Kidney (tissue), 14 donors: ENCODE measurements around the gene TAF3. TPM values are rescaled to one million over a fixed set of nuclear protein-coding genes. Genes with fewer than 3 reads are reported as not detected.
A peak's percentile ranks its signal among the peaks of the same experiment; 100 is the strongest.
"Not testable (repeated sequence)": the region's sequence is repeated elsewhere in the genome, so short reads cannot be mapped to it uniquely, and the experiment has no call there.

Experiments
- DNase-seq, 5 donors: peaks; one replicate each; pipeline ENCODE4 v3.0.0-alpha.2; 2013 to 2020
- FAIRE-seq: peaks from 2 replicates; lab custom pipeline; 2012; peaks lifted over from hg19 to GRCh38; lab: Jason Lieb, UNC
- H3K27ac ChIP-seq, 2 donors: one replicate each; pipeline ENCODE4 v1.7.0; 2013; ENCODE audit warnings: low read depth in 2 of 2, low read length in 2 of 2, inconsistent platforms in 1 of 2
- H3K27me3 ChIP-seq: one replicate; pipeline ENCODE4 v1.7.1; 2013; ENCODE audit warnings: low read length, inconsistent platforms; ENCODE audit not compliant: control insufficient read depth, insufficient read depth
- H3K36me3 ChIP-seq, 3 donors: one replicate each; pipeline versions ENCODE4 v1.7.0 to v1.7.1; 2013; ENCODE audit warnings: low read length in 3 of 3, control low read depth in 1 of 3, inconsistent platforms in 1 of 3; ENCODE audit not compliant: insufficient read depth in 3 of 3, control insufficient read depth in 2 of 3
- H3K4me1 ChIP-seq, 3 donors: one replicate each; pipeline versions ENCODE4 v1.7.0 to v1.7.1; 2013; ENCODE audit warnings: low read length in 3 of 3, inconsistent platforms in 1 of 3, low read depth in 1 of 3; ENCODE audit not compliant: control insufficient read depth in 2 of 3, insufficient read depth in 2 of 3
- H3K4me3 ChIP-seq, 3 donors: one replicate each; pipeline versions ENCODE4 v1.7.0 to v1.8.1; 2013; ENCODE audit warnings: low read length in 3 of 3, control low read depth in 1 of 3, inconsistent platforms in 1 of 3
- H3K9ac ChIP-seq, 3 donors: one replicate each; pipeline versions ENCODE4 v1.7.0 to v1.7.1; 2013; ENCODE audit warnings: low read length in 3 of 3, control low read depth in 1 of 3, inconsistent platforms in 1 of 3
- H3K9me3 ChIP-seq, 3 donors: one replicate each; pipeline versions ENCODE4 v1.7.0 to v1.7.1; 2013; ENCODE audit warnings: low read length in 3 of 3, control low read depth in 1 of 3, inconsistent platforms in 1 of 3; ENCODE audit not compliant: control insufficient read depth in 2 of 3, insufficient read depth in 1 of 3
- CTCF ChIP-seq: IDR thresholded peaks from 3 replicates; pipeline ENCODE4 v1.5.1; 2012; ENCODE audit warnings: mild to moderate bottlenecking, moderate library complexity, borderline replicate concordance; ENCODE audit not compliant: insufficient read depth; ENCODE audit errors: extremely low read depth
- intact Hi-C: fragments of 100-400 bp; cut with DNase I; formaldehyde crosslinking; loops from one replicate; pipeline ENCODE4 v1.11.1; 2022
- polyA plus RNA-seq: library from polyadenylated mRNA; stranded (reverse); fragments of 350-450 nt; fragmentation: Illumina TruSeq; extraction: RNeasy Lipid Tissue Mini Kit (QIAGEN cat#74804); gene quantifications from one replicate; pipeline ENCODE4 v1.2.3, GENCODE V29; 2014; ENCODE audit warnings: low read depth, low replicate concordance; ENCODE audit not compliant: insufficient read depth
- total RNA-seq: library from RNA; stranded (reverse); fragmentation: NEBNext Ultra II Directional; extraction: Animal tissue kit (Norgen Biotek cat#: 25700); gene quantifications from one replicate; pipeline ENCODE4 v1.2.1, GENCODE V29; 2021
- donor health status: control.
- donor health status: control.
- donor health status: control.
- donor health status: control.
- donor health status: control.
- donor health status: DM: yes; HTN: yes; CAD: no.
- donor health status: Normal renal cell carcinoma (clear cell type).

The TAF3 gene
- total and polyA plus RNA-seq, 2 donors from 2014 or later = 4.0 to 8.7 TPM

- H3K9ac ChIP-seq = no peak overlapping the region
- intact Hi-C loops = no loop called here
- no peaks in the 10 kb centered on the region for H3K9me3 ChIP-seq
- TF ChIP-seq CTCF = no peak
- no peaks in the 10 kb centered on the region for H3K27me3 ChIP-seq
- H3K4me1 ChIP-seq = peaks cover 0 to 3% (median 3%) of the 10 kb centered on the region in 3 donors
- no peak for DNase-seq
- no peak overlapping the region for H3K27ac ChIP-seq
- no peak overlapping the region for H3K4me3 ChIP-seq
- no peak for FAIRE-seq
- H3K36me3 ChIP-seq = peaks cover 0 to 21% (median 18%) of the 10 kb centered on the region in 3 donors
Measured at GRCh38 chr10:7776777-7777176, 41.5 kb upstream of the TAF3 start.

- H3K4me3 ChIP-seq, intact Hi-C loops, H3K27me3 ChIP-seq, H3K27ac ChIP-seq, DNase-seq, H3K9me3 ChIP-seq, H3K9ac ChIP-seq, H3K4me1 ChIP-seq, FAIRE-seq: not testable (repeated sequence)
- H3K36me3 ChIP-seq = peaks cover 0 to 18% (median 11%) of the 10 kb centered on the region in 3 donors
Measured at GRCh38 chr10:7782194-7782593, 36.1 kb upstream of the TAF3 start.

GRCh38 chr10:7786430-7786829 is 31.9 kb upstream of the TAF3 start:
- Histone ChIP-seq H3K27me3 (no peaks in the 10 kb centered on the region), H3K9me3 (no peaks in the 10 kb centered on the region), H3K27ac (no peak overlapping the region), H3K4me3 (peak overlapping the region in 2 of 3 donors; percentile 95 to 98), H3K4me1 (peaks cover 0 to 15% (median 5%) of the 10 kb centered on the region in 3 donors), H3K36me3 (no peaks in the 10 kb centered on the region), H3K9ac (peak overlapping the region in 1 of 3 donors; percentile 44)
- DNase-seq = no peak
- no peak for FAIRE-seq
- intact Hi-C loops = no loop called here
- no peak for TF ChIP-seq CTCF

GRCh38 chr10:7787150-7787856 is 31.0 kb upstream of the TAF3 start:
- peak overlapping the region; percentile 44 to 97 (median 94) for H3K9ac ChIP-seq
- H3K4me1 ChIP-seq = peaks cover 0 to 15% (median 5%) of the 10 kb centered on the region in 3 donors
- peak overlapping the region in 1 of 2 donors; percentile 29 for H3K27ac ChIP-seq
- H3K36me3 ChIP-seq = no peaks in the 10 kb centered on the region
- DNase-seq (no peak), FAIRE-seq (no peak)
- TF ChIP-seq CTCF = no peak
- intact Hi-C loops = no loop called here
- peak overlapping the region; percentile 93 to 98 (median 95) for H3K4me3 ChIP-seq
- no peaks in the 10 kb centered on the region for H3K27me3 ChIP-seq
- no peaks in the 10 kb centered on the region for H3K9me3 ChIP-seq
